Skin of body (tissue), 2 donors: ENCODE measurements around the gene VRK3. TPM values are rescaled to one million over a fixed set of nuclear protein-coding genes. Genes with fewer than 3 reads are reported as not detected.

Experiments
- DNase-seq: peaks from one replicate; lab custom pipeline; 2025; lab: John Stamatoyannopoulos, UW
- total RNA-seq: library from RNA; depleted of rRNA; stranded (reverse); fragments of >200 nt; gene quantifications from one replicate; pipeline ENCODE4 v1.2.3, GENCODE V29; 2014

Gene VRK3
- total RNA-seq, 1 donor from 2014 or later: 15.2 TPM

GRCh38 chr19:49931293-49932040 is 93.7 kb downstream of the VRK3 start:
- no peak for DNase-seq

GRCh38 chr19:49930483-49931011 is 94.6 kb downstream of the VRK3 start:
- DNase-seq: no peak

DNA sequence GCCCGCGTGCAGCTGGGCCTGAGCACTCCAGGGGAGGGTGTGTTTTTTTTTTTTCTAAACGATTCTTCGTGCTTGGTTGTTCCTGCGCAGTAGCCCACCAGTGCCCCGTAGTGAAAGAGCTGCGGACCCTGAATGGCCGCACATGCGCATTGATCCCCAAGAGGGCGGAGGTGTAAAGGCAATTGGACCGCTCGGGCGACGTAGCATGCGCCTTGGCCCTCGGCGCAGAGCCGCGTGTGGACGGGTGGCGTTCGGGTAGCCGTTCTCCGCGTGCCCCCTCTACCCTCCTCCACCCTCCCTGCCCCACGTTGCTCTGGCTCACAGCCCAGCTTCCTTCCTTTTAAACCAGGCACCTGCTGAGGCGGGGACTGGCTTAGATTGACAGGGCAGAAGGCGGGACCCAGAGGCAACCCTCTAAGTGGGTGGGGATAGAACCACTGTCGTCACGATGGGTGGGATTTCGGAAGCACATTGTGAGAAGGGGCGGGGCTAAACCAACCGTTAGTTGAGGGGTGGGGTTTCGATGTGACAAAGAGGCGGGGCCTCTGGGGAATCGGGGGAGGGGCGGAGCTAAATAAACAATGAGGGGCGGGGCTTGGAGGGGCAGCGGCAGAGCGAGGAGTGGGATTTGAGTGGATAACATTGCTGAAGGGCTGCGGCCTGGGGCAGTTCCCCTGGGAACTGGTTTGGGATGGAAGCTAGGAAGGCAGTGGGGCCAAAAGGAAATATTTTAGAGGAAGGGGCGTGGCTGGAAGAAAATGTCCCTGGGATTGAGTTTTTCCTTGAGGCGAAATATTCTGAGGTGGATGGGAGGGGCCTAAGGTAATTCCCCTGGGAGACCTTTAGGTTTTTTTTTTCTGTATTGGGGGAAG is 95.3 kb downstream of the VRK3 start:
- peak; percentile 95 for DNase-seq

DNA sequence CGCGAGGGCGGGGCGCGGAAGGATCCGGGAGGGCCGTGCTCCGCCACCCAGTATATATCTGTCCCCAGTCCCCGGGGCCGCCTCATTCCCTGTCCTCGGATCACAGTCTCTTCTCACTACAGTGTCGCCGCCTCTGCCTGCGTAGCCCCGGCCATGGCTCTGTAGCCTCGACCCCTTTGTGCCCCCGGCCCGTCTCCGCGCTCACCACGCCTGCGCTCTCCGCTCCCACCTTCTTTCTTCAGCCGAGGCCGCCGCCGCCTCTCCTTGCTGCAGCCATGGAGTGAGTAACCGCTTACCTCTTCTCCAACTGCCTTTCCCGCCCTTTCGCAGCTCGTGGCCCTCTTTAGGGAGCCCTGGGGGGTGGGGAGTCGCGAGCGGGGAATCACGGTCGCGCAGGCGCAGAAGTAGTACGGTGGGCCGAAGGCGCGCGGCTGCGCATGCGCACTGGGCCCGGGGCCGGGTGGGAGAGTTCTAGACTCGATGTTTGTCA is 96.0 kb downstream of the VRK3 start, which contains the start of the genes ATF5 and NUP62:
Gene ATF5 (plus strand): TSS at position 85 of the 490 bp plus-strand sequence. CDS start 1,646 bp downstream, outside the sequence.
Gene NUP62 (minus strand): TSS at position 384 of the 490 bp plus-strand sequence. CDS start 19,697 bp downstream, outside the sequence.
- peak; percentile 91 for DNase-seq

DNA sequence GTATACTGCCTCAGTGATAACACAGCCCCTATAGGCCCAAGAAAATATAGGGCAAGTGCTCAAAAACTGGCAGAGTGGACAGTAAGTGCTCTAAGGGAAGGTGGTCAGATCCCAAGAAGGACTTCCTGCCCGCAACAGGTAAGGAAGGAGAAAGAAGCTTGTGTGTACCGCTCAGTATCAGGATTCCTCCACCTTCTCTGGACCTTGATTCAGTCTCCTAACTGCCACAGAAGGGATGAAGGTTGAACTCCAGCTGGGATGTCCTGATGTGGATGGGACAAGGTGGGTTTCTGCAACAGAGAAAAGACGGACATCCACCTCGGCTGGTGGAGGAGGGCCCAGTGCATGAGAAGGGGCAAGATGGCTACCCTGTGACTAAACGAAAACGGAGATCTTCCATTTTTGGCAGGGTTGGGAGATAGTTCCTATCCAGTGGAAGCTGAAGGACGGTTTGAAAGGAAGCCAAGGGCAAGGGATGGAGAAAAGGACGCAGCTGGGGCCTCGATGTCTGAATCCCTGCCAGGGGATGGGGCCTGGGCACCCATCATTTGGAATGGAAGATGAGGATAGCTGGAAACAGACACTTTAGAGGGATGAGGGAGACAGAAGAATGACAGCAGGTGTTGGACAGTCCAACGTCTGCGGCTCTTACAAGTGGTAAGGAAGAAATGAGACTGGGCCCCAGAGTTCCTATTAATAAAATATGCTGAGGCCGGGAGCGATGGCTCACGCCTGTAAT is 97.5 kb downstream of the VRK3 start:
- no peak for DNase-seq

- no peak for DNase-seq
Observed at GRCh38 chr19:49926515-49926914, 98.7 kb downstream of the VRK3 start.

Other genes starting within 250 kb of the VRK3 start
- gene FUZ, start 212.1 kb downstream of the VRK3 start, total RNA-seq: 13.4 TPM
- gene MED25, start 207.1 kb downstream of the VRK3 start, total RNA-seq: 17.4 TPM
- 46.4 TPM for gene PTOV1, start 174.2 kb downstream of the VRK3 start, total RNA-seq
- 25.2 TPM for gene PNKP, start 157.8 kb downstream of the VRK3 start, total RNA-seq
- gene AKT1S1, start 148.0 kb downstream of the VRK3 start, total RNA-seq: 4.3 TPM
- gene TBC1D17, start 147.7 kb downstream of the VRK3 start, total RNA-seq: 12.9 TPM
- gene IL4I1, start 128.5 kb downstream of the VRK3 start, total RNA-seq: 0.49 TPM
- gene ATF5, start 96.2 kb downstream of the VRK3 start, total RNA-seq: 2.0 TPM
- gene NUP62, start 95.9 kb downstream of the VRK3 start, total RNA-seq: 19.0 TPM
- gene SIGLEC11, start 64.2 kb downstream of the VRK3 start, total RNA-seq: 0.79 TPM
- 5.1 TPM for gene ZNF473, start 633 bp upstream of the VRK3 start, total RNA-seq
- not detected for gene IZUMO2, start 137.9 kb upstream of the VRK3 start, total RNA-seq
- gene MYH14, start 178.2 kb upstream of the VRK3 start, total RNA-seq: 38.4 TPM